Measurements from ENCODE around the gene BUD13. TPM values are rescaled to one million over a fixed set of nuclear protein-coding genes. Genes with fewer than 3 reads are reported as not detected.
"Not testable (repeated sequence)": the region's sequence is repeated elsewhere in the genome, so short reads cannot be mapped to it uniquely, and the experiment has no call there.

BUD13 gene
- total and polyA plus RNA-seq, 4 donors: 10.0 to 14.9 (median 13.3) TPM

- DNase-seq: no peak
- H3K27me3 ChIP-seq (ENCODE audit: control insufficient read depth in 3 of 3, insufficient read depth in 3 of 3, low read length in 2 of 3): no peaks in the 10 kb centered on the region
- no peak for ATAC-seq (ENCODE audit: insufficient read depth, low FRiP score)
These were observed 34.9 kb upstream of the BUD13 start for GRCh38 chr11:116807601-116808261.

GRCh38 chr11:116804001-116804400 lies 31.2 kb upstream of the BUD13 start:
- no peak for TF ChIP-seq CTCF (IDR thresholded peaks at IDR 0.05; ENCODE audit: control extremely low read depth, extremely low read depth)
- 64 to 76% methylated on average over 3 of the region's 3 CpGs for WGBS, 2 donors
- Histone ChIP-seq H3K4me3 (no peak overlapping the region), H3K27me3 (ENCODE audit: control insufficient read depth in 3 of 3, insufficient read depth in 3 of 3, low read length in 2 of 3) (no peaks in the 10 kb centered on the region), H3K4me1 (ENCODE audit: control insufficient read depth in 5 of 5, insufficient read depth in 5 of 5, low read length in 5 of 5) (no peaks in the 10 kb centered on the region), H3K27ac (ENCODE audit: low read depth in 1 of 2, low read length in 1 of 2) (no peak overlapping the region), H3K36me3 (ENCODE audit: control insufficient read depth in 4 of 4, insufficient read depth in 4 of 4, low read length in 4 of 4) (no peaks in the 10 kb centered on the region), H3K9me3 (ENCODE audit: control insufficient read depth in 4 of 4, insufficient read depth in 3 of 4, low read length in 3 of 4) (no peaks in the 10 kb centered on the region), H3K9ac (ENCODE audit: insufficient read depth in 1 of 2, low read length in 2 of 2) (no peak overlapping the region)
- DNase-seq (no peak), ATAC-seq (ENCODE audit: insufficient read depth, low FRiP score) (no peak)

More at GRCh38 chr11:116807601-116808261, 34.9 kb upstream of the BUD13 start:
- no peaks in the 10 kb centered on the region for H3K9me3 ChIP-seq (ENCODE audit: control insufficient read depth in 4 of 4, insufficient read depth in 3 of 4, low read length in 3 of 4)
- TF ChIP-seq CTCF (IDR thresholded peaks at IDR 0.05; ENCODE audit: control extremely low read depth, extremely low read depth): no peak
- no peak overlapping the region for H3K9ac ChIP-seq (ENCODE audit: insufficient read depth in 1 of 2, low read length in 2 of 2)
- H3K4me3 ChIP-seq: no peak overlapping the region
- no peaks in the 10 kb centered on the region for H3K4me1 ChIP-seq (ENCODE audit: control insufficient read depth in 5 of 5, insufficient read depth in 5 of 5, low read length in 5 of 5)
- 92% methylated on average over 6 of the region's 6 CpGs for WGBS, 2 donors
- H3K36me3 ChIP-seq (ENCODE audit: control insufficient read depth in 4 of 4, insufficient read depth in 4 of 4, low read length in 4 of 4): no peaks in the 10 kb centered on the region
- H3K27ac ChIP-seq (ENCODE audit: low read depth in 1 of 2, low read length in 1 of 2): peak overlapping the region in 1 of 2 donors; percentile 68

- H3K36me3 ChIP-seq (ENCODE audit: control insufficient read depth in 4 of 4, insufficient read depth in 4 of 4, low read length in 4 of 4); ATAC-seq (ENCODE audit: insufficient read depth, low FRiP score); DNase-seq; H3K9me3 ChIP-seq (ENCODE audit: control insufficient read depth in 4 of 4, insufficient read depth in 3 of 4, low read length in 3 of 4); H3K4me3 ChIP-seq; H3K27ac ChIP-seq (ENCODE audit: low read depth in 1 of 2, low read length in 1 of 2); H3K4me1 ChIP-seq (ENCODE audit: control insufficient read depth in 5 of 5, insufficient read depth in 5 of 5, low read length in 5 of 5); H3K27me3 ChIP-seq (ENCODE audit: control insufficient read depth in 3 of 3, insufficient read depth in 3 of 3, low read length in 2 of 3); H3K9ac ChIP-seq (ENCODE audit: insufficient read depth in 1 of 2, low read length in 2 of 2): not testable (repeated sequence)
These were observed 28.9 kb upstream of the BUD13 start for GRCh38 chr11:116801662-116802061.

- H3K27ac ChIP-seq (ENCODE audit: low read depth in 1 of 2, low read length in 1 of 2): no peak overlapping the region
- H3K9me3 ChIP-seq (ENCODE audit: control insufficient read depth in 4 of 4, insufficient read depth in 3 of 4, low read length in 3 of 4): no peaks in the 10 kb centered on the region
- H3K36me3 ChIP-seq (ENCODE audit: control insufficient read depth in 4 of 4, insufficient read depth in 4 of 4, low read length in 4 of 4): no peaks in the 10 kb centered on the region
- ATAC-seq (ENCODE audit: insufficient read depth, low FRiP score) (no peak), DNase-seq (no peak)
- H3K4me3 ChIP-seq: no peak overlapping the region
- H3K27me3 ChIP-seq (ENCODE audit: control insufficient read depth in 3 of 3, insufficient read depth in 3 of 3, low read length in 2 of 3): peaks cover 0 to 2% (median 0%) of the 10 kb centered on the region in 3 donors
- no peaks in the 10 kb centered on the region for H3K4me1 ChIP-seq (ENCODE audit: control insufficient read depth in 5 of 5, insufficient read depth in 5 of 5, low read length in 5 of 5)
- no peak overlapping the region for H3K9ac ChIP-seq (ENCODE audit: insufficient read depth in 1 of 2, low read length in 2 of 2)
- no peak for TF ChIP-seq CTCF (IDR thresholded peaks at IDR 0.05; ENCODE audit: control extremely low read depth, extremely low read depth)
- 96 to 99% methylated on average over 2 of the region's 2 CpGs for WGBS, 2 donors
These were observed 27.8 kb upstream of the BUD13 start for GRCh38 chr11:116800610-116801009.
